KOPT-K1 (cell line): ENCODE measurements around the gene KCTD21.
"Not testable (repeated sequence)": the region's sequence is repeated elsewhere in the genome, so short reads cannot be mapped to it uniquely, and the experiment has no call there.

ENCODE experiments used
- H3K27ac ChIP-seq: fragments of 200-600 bp; sonication (generic); 2 replicates; pipeline ENCODE4 v1.5.1; 2016; ENCODE audit warnings: antibody characterized with exemption, mild to moderate bottlenecking, low read depth, low read length; ENCODE audit not compliant: poor library complexity, severe bottlenecking
- H3K36me3 ChIP-seq: fragments of 200-600 bp; sonication (generic); 2 replicates; pipeline ENCODE4 v1.5.1; 2017; ENCODE audit warnings: antibody characterized with exemption, mild to moderate bottlenecking, low read length, moderate library complexity; ENCODE audit not compliant: insufficient read depth
- H3K9me3 ChIP-seq: fragments of 200-600 bp; sonication (generic); 2 replicates; pipeline ENCODE4 v1.5.1; 2017; ENCODE audit warnings: antibody characterized with exemption, low read length, mild to moderate bottlenecking; ENCODE audit not compliant: insufficient read depth, poor library complexity, severe bottlenecking

KCTD21 gene

GRCh38 chr11:78188286-78189173 is at the start of gene KCTD21, which contains the start of gene USP35:
Gene KCTD21 (minus strand): TSS chr11:78188626. CDS start chr11:78174554, 14,072 bp downstream.
Gene USP35 (plus strand): TSS chr11:78188919. CDS start chr11:78196246, 7,327 bp downstream.
- Histone ChIP-seq H3K9me3 (no peaks in the 10 kb centered on the region), H3K27ac (peak within 1 kb of the TSS; percentile 66), H3K36me3 (no peaks in the 10 kb centered on the region)

DNA sequence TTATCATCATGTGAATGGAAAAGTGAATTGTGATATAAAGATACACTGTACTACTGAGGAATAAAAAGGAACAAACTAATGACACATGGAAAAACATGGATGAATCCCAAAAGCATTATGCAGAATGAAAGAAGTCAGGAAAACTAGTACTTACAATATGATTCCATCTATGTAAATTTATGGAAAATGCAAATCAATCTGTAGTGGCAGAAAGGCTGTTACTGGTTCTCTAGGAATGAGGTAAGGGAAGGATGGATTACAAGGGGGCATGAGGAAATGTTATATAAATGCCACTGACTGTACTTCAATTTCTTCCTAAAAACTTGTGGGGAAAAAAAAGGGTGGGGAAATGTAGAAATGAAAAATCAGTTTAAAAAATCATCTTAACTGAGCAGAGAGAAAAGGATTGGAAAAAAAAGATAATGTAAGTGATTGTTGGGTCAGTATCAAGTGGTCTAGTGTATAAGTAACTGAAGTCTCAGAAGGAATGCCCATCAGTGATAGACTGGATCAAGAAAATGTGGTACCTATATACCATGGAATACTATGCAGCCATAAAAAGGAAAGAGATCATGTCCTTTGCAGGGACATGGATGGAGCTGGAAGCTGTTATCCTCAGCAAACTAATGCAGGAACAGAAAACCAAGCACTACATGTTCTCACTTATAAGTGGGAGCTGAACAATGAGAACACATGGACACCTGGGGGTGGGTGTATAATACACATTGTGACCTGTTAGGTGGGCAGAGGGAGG is 49.0 kb upstream of the KCTD21 start:
- Histone ChIP-seq H3K9me3 (peaks cover 10% of the 10 kb centered on the region), H3K36me3 (peaks cover 99% of the 10 kb centered on the region), H3K27ac (no peak overlapping the region)

- peaks cover 100% of the 10 kb centered on the region for H3K36me3 ChIP-seq
- H3K27ac ChIP-seq = no peak overlapping the region
- H3K9me3 ChIP-seq = no peaks in the 10 kb centered on the region
These were observed 45.6 kb upstream of the KCTD21 start for GRCh38 chr11:78234006-78234405.

GRCh38 chr11:78233046-78233445 is 44.6 kb upstream of the KCTD21 start:
- H3K27ac ChIP-seq, H3K9me3 ChIP-seq: not testable (repeated sequence)
- peaks cover 100% of the 10 kb centered on the region for H3K36me3 ChIP-seq

GRCh38 chr11:78231962-78232501 is 43.6 kb upstream of the KCTD21 start:
- Histone ChIP-seq H3K27ac (no peak overlapping the region), H3K36me3 (peaks cover 100% of the 10 kb centered on the region), H3K9me3 (no peaks in the 10 kb centered on the region)

DNA sequence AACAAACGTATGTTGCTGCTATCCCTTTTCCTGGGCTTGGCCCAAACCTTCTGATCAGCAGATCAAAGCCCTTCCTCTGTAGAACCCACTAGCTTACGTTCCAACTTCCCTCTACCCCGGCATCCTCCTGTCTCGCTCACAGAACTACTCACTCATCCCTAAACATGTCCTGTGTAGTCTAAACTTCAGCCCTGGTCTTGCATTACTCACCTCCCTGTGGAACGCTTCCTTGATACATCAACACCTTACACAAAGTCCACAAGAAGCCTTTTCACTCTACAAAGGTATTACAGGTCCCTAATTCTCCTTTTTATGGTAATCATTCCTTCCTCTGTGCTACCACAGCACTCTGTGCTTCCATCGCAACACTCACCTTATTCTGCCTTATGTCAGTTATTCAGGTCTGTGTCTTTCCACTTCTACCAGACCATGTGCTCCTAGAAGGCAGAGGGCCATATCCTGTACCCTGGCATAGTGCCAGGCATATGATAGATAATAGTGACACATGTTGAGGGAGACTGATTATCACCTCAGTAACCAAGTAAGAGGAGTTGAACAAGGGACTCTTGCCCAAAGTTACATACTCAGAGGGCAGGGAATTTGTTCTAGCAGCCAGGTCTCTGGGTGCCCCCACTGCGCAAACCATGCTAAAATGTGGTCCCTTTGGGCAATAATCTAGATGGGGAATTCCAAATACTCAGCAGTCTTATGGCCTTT is 41.9 kb upstream of the KCTD21 start:
- Histone ChIP-seq H3K27ac (peak overlapping the region; percentile 64), H3K9me3 (no peaks in the 10 kb centered on the region), H3K36me3 (peaks cover 100% of the 10 kb centered on the region)

DNA sequence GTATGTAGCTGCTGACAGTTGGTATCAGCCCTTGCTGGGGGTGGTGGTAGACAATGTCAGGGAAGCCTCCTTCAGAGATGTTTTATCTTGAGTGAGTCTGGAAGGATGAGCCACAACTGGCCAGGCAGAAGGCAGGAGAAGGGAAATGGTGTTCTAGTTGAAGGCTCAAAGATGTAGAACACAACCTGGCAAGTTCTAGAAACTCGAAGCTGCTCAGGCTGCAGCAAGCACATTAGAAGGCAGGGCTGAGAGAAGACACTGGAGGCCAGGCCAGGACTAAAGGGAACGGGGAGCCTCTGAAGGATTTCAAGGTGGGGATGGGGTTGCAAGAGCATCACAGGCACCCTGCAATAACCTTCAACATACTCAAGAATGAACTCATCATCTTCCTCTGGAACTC is 40.7 kb upstream of the KCTD21 start:
- Histone ChIP-seq H3K27ac (peak overlapping the region; percentile 64), H3K9me3 (no peaks in the 10 kb centered on the region), H3K36me3 (peaks cover 100% of the 10 kb centered on the region)

- peaks cover 100% of the 10 kb centered on the region for H3K36me3 ChIP-seq
- H3K27ac ChIP-seq = peak overlapping the region; percentile 64
- H3K9me3 ChIP-seq = no peaks in the 10 kb centered on the region
These were observed 40.0 kb upstream of the KCTD21 start for GRCh38 chr11:78228467-78228866.

- H3K27ac ChIP-seq = peak overlapping the region; percentile 64
- no peaks in the 10 kb centered on the region for H3K9me3 ChIP-seq
- peaks cover 100% of the 10 kb centered on the region for H3K36me3 ChIP-seq
These were observed 39.5 kb upstream of the KCTD21 start for GRCh38 chr11:78227921-78228320.

GRCh38 chr11:78226684-78227680 is 38.6 kb upstream of the KCTD21 start:
- Histone ChIP-seq H3K9me3 (no peaks in the 10 kb centered on the region), H3K27ac (peak overlapping the region; percentile 16), H3K36me3 (peaks cover 99% of the 10 kb centered on the region)

- Histone ChIP-seq H3K27ac (peak overlapping the region; percentile 0), H3K36me3 (peaks cover 99% of the 10 kb centered on the region), H3K9me3 (no peaks in the 10 kb centered on the region)
These were observed 36.5 kb upstream of the KCTD21 start for GRCh38 chr11:78224906-78225420.

DNA sequence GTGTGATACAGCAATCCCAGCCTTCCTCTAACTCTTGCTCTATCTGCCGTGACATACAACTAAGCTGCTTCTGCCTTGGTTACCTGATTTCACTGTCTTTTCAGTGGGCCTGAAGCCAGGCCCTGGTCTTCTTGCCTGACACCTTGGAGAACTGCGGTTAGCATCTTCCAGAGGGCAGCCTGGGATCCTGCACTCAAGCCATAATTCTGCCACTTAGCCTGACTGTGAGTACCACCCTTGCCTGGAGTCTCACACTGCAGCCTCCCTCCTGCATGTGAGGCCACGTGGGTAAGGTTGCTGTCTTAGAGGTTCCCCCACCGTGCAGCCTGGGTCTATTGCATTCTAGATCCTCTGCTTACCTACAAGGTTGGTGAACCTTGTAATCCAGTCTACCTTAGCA is 36.1 kb upstream of the KCTD21 start:
- H3K9me3 ChIP-seq = no peaks in the 10 kb centered on the region
- H3K27ac ChIP-seq = peak overlapping the region; percentile 0
- peaks cover 99% of the 10 kb centered on the region for H3K36me3 ChIP-seq

- Histone ChIP-seq H3K36me3 (peaks cover 99% of the 10 kb centered on the region), H3K9me3 (no peaks in the 10 kb centered on the region), H3K27ac (peak overlapping the region; percentile 9)
These were observed 35.0 kb upstream of the KCTD21 start for GRCh38 chr11:78223320-78223954.
